ENCODE measurements around the gene MGA.

The MGA gene

GRCh38 chr15:41659190-41659589 lies 1.0 kb upstream of the MGA start:
- DNase-seq (ENCODE audit: low spot score), result no peak

GRCh38 chr15:41659855-41660234 lies 360 bp upstream of the MGA start:
- no peak for DNase-seq (ENCODE audit: low spot score)

DNA sequence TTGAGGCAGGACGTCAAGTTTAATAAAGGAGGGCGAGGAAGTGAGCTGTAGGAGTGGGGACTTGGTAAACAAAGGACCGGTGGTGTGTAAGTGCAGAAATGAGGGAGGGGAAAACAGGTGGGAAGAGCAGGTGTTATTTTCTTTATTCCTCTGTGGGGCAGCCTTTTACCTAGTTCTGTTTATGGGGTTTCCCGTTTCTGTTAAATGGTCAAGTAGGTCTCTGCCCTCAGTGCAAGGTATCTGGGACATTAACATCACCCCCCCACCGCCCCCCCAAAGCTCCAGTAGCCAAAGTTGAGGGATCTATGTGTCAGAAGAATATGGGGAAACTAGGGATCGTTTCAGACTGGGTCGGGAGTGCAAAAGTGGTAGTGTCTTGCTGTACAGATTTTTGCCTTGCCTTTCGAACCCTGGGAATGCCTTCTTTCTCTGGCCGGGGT lies 893 bp downstream of the MGA start:
- no peak for DNase-seq (ENCODE audit: low spot score)

DNA sequence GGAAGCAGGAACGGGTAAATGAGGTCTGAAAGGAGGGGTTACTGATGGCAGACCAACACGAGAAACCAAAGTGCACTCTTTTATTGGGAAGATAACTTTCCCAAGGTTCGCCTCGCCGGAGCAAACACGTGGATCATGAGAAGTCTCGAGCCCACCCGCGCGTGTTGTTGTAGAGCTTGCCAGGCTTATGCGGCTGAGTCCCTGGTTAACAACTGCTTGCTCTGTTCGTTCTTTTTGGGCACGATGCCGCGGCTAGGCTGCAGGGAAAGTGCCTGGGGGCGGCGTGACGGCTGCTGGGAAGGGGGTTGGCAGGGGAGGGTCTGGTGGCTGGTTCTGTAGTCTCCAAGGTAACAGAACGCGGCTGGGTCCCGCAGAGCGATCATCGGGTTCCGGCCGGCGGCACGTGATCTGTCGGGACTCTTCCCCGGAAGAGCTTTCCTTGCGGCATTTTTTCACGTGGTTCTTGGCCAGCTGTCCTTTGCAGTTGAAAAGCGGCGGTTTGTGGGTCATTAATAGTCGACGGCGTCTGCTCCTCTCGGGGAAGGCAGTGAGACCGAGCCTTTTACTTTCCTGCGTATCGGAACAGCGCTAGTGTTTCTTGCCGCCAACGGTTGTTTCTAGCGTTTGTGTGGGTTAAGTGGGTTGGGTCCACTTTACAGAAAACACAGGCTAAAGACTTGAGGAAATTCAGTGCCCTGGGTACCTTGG lies 1.5 kb downstream of the MGA start:
- peak; percentile 66 for DNase-seq (ENCODE audit: low spot score)

- DNase-seq (ENCODE audit: low spot score), result no peak
These were observed 6.2 kb downstream of the MGA start for GRCh38 chr15:41666353-41666920.

- DNase-seq (ENCODE audit: low spot score), result no peak
These were observed 9.5 kb downstream of the MGA start for GRCh38 chr15:41669701-41670100.

- DNase-seq (ENCODE audit: low spot score), result no peak
These were observed 11.7 kb downstream of the MGA start for GRCh38 chr15:41671656-41672648.

GRCh38 chr15:41675337-41675736 lies 15.1 kb downstream of the MGA start:
- no peak for DNase-seq (ENCODE audit: low spot score)

DNA sequence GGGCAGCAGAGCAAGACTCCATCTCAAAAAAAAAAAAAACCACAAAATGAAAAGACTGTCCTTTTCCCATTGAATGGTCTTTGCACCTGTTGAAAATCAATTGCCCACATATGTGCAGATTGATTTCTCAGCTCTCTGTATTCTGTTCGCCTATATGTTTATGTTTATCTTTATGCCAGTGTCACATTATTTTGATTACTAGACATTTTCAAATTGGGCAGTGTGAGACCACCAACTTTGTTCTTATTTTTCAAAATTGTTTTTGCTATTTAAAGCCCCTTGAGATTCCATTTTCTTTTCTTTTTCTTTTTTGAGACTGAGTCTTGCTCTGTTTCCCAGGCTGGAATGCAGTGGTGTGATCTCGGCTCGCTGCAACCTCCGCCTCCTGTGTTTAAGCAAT lies 18.5 kb downstream of the MGA start:
- DNase-seq (ENCODE audit: low spot score), result no peak

GRCh38 chr15:41683955-41684354 lies 23.8 kb downstream of the MGA start:
- DNase-seq (ENCODE audit: low spot score), result no peak

DNA sequence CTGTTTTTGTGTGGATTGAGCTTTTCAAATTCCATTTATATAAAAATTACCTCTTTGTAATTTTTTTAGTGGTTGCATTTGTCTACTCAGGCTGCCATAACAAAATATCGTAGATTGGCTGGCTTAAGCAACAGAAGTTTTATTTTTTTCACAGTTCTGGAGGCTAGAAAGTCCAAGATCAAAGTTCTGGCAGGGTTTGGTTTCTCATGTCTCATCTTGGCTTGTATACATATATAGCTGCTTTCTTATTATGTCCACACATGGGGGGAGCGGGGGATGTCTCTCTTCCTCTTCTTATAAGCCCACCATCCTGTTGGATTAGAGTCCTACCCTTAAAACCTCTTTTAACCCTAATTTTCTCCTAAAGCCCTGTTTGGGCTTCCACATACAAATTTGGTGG lies 28.5 kb downstream of the MGA start:
- DNase-seq (ENCODE audit: low spot score), result no peak

GRCh38 chr15:41689083-41689482 lies 28.9 kb downstream of the MGA start:
- DNase-seq (ENCODE audit: low spot score), result no peak

DNA sequence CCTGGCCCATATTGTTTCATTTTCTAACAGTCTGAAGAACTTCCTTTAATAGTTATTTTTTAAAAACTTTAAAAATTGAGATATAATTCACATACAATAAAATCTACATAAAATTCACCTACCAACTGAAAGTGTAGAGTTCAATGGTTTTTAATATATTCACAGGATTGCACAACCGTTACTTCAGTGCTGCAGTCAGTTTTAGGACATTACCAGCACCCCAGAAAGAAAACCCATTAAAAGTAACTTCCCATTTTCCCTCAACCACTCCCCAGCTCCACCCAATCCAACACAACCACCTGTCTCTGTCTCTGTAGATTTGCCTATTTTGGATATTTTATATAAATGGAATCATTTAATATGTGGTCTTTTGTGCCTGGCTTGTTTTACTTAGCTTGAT lies 29.6 kb downstream of the MGA start:
- no peak for DNase-seq (ENCODE audit: low spot score)

- no peak for DNase-seq (ENCODE audit: low spot score)
These were observed 30.4 kb downstream of the MGA start for GRCh38 chr15:41690636-41691035.

- no peak for DNase-seq (ENCODE audit: low spot score)
These were observed 31.3 kb downstream of the MGA start for GRCh38 chr15:41691471-41691870.

GRCh38 chr15:41692049-41692448 lies 31.8 kb downstream of the MGA start:
- DNase-seq (ENCODE audit: low spot score), result no peak

- no peak for DNase-seq (ENCODE audit: low spot score)
These were observed 33.6 kb downstream of the MGA start for GRCh38 chr15:41693757-41694156.

- peak; percentile 10 for DNase-seq (ENCODE audit: low spot score)
These were observed 35.7 kb downstream of the MGA start for GRCh38 chr15:41695750-41696436.

- DNase-seq (ENCODE audit: low spot score), result peak; percentile 47
These were observed 38.6 kb downstream of the MGA start for GRCh38 chr15:41698779-41699178.

- no peak for DNase-seq (ENCODE audit: low spot score)
These were observed 42.9 kb downstream of the MGA start for GRCh38 chr15:41703120-41703519.

DNA sequence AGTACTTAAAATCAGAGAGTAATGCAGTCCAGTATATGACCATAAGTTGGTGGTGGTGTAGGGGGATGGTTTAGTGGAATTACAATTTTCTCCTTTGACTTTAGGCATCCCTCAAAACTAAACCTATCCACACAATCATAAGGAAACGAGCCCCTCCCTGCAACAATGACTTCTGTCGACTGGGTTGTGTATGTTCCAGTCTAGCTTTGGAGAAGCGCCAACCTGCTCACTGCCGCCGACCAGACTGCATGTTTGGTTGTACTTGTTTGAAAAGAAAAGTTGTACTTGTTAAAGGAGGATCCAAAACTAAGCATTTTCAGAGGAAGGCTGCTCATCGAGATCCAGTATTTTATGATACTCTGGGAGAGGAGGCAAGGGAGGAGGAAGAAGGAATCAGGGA lies 52.8 kb downstream of the MGA start:
- no peak for DNase-seq (ENCODE audit: low spot score)

GRCh38 chr15:41714291-41714690 lies 54.1 kb downstream of the MGA start:
- no peak for DNase-seq (ENCODE audit: low spot score)

Data from AG08395 (cell line).